G401.6 (cell line): ENCODE results near the gene HMCES.
"Not testable (repeated sequence)": the region's sequence is repeated elsewhere in the genome, so short reads cannot be mapped to it uniquely, and the experiment has no call there.

Source experiments
- FAIRE-seq: peaks from 2 replicates; lab custom pipeline; 2012; peaks lifted over from hg19 to GRCh38; lab: Jason Lieb, UNC

Gene HMCES

GRCh38 chr3:129320825-129321487 lies 42.3 kb downstream of the HMCES start:
- FAIRE-seq, result no peak

DNA sequence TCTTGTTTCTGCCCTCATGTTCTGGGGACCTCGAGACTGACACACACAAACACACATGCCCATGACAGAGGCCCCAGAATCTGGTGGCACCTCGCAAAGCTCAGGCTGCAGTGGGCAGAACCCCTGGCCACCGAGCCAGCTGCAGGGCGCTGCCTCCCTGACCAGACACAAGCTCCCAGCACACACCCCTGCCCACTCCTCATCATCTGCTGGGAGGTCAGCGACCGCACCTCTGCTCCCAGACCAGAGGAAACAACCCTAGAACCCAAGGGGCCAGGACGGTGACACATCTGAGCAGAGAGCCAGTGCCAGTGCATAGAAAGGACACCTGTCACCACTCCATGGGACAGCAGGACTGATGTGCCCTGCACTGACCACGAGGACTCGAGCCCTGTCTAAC lies 43.2 kb downstream of the HMCES start:
- FAIRE-seq, result no peak

DNA sequence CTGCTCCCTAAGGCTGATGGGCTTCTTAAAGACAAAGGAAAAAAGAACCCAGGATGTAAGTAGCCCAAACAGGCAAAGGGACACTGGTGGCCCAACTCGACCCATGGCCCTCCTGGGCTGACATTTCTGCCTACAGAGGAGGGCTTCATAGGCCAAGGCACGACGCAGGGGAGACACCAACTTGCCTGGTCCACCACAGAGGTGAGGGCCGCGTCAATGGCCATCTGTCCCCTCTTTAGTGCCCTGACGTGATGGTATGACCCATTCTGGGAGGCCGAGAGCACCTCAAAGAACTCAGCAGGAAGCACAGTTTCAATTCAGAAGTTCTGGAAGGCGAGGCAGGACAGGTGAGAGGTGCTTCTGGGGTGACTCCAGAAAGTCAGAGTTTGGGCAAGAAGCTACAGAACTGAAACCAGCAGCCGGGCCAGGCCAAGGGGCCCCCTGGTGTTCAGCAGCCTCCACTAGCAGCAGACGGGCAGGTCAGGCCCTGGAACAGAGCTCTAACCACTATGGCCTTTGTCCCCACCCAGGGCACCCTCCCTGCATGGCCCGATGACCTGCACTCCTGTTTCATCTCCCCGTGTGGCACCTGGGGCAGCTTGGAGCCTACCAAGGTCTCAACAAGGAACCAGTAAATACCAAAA lies 45.1 kb downstream of the HMCES start:
- FAIRE-seq, result no peak

DNA sequence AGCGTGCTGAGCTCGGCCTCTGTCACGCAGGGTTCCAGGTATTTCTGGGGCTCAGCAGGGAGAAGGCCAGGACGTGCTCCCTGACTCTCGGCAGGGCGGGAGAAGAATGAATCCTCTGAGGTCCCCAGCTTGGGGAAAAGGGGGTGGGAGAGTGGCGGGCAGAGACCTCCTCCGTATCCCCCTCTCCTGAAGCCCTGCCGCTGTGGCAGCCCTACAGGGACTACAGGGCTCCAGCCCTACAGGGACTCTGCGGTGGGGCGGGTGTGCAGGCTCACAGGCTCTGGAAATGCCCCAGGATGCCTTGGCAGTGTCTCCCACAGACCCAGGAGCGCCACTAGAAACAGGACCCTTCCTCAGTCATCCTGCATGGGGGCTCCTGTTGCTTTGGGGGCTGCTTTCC lies 46.2 kb downstream of the HMCES start:
- FAIRE-seq, result no peak

GRCh38 chr3:129325383-129325782 lies 46.7 kb downstream of the HMCES start:
- no peak for FAIRE-seq

DNA sequence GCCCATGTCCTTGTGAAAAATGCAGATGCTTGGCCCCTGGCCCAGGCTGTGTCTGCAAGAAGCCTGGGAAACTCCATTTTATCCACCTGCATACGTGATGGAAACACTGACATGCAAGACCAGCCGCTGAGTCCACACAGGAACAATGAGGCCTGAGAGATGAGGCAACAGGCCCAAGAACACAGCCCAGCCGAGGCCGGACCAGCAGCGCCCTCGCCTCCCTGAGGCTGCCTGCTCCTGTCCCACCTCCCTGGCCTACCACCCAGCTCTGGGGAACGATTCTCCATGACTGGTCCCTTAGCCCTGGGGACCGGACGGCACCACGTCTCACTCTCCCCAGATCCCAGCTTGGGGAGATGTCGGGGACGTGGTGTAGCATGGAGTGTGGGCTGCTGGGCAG lies 47.5 kb downstream of the HMCES start:
- FAIRE-seq, result no peak

DNA sequence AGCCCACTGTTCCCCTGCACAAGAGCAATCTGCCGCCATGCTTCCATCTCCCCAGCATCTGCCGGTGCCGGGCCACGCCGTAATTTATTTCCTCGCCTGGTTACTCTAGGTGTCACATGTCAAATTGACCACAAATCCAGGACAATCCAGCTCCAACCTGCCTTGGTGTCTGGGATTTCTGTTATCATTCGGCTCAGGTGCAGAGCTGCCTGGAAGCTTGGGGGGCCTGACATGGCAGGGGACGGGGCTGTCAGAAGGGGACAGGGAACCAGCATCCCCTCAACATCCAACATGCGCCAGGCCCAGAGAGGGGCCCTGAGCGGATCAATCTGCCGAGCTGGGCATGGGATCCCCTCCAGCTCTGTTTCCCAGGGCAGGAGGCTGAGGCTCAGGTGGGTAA lies 47.9 kb downstream of the HMCES start:
- no peak for FAIRE-seq

GRCh38 chr3:129327510-129327909 lies 48.8 kb downstream of the HMCES start:
- no peak for FAIRE-seq

DNA sequence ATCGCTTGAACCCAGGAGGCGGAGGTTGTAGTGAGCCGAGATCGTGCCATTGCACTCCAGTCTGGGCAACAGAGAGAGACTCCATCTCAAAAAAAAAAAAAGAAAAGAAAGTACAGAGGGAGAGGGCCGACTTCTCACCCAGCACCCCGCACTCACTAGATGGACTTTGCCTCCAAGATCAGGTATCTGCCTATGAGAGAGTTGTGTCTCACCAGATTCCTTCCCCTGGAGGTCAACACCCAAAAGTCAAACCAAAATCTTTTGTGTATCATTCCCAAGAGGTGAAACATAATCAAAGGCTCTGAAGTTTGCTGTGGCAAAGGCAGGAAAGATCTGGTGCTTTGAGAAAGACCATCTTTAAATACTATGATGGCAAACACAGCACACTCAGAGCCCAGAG lies 51.2 kb downstream of the HMCES start:
- no peak for FAIRE-seq

GRCh38 chr3:129330409-129330808 lies 51.7 kb downstream of the HMCES start:
- no peak for FAIRE-seq

GRCh38 chr3:129333891-129334290 lies 55.2 kb downstream of the HMCES start:
- no peak for FAIRE-seq

GRCh38 chr3:129336093-129336706 lies 57.5 kb downstream of the HMCES start:
- no peak for FAIRE-seq

GRCh38 chr3:129337719-129338118 lies 59.0 kb downstream of the HMCES start:
- FAIRE-seq, result not testable (repeated sequence)

GRCh38 chr3:129339186-129339585 lies 60.5 kb downstream of the HMCES start:
- FAIRE-seq, result not testable (repeated sequence)

GRCh38 chr3:129339833-129340232 lies 61.2 kb downstream of the HMCES start:
- FAIRE-seq, result not testable (repeated sequence)

GRCh38 chr3:129341331-129342141 lies 62.9 kb downstream of the HMCES start:
- no peak for FAIRE-seq

DNA sequence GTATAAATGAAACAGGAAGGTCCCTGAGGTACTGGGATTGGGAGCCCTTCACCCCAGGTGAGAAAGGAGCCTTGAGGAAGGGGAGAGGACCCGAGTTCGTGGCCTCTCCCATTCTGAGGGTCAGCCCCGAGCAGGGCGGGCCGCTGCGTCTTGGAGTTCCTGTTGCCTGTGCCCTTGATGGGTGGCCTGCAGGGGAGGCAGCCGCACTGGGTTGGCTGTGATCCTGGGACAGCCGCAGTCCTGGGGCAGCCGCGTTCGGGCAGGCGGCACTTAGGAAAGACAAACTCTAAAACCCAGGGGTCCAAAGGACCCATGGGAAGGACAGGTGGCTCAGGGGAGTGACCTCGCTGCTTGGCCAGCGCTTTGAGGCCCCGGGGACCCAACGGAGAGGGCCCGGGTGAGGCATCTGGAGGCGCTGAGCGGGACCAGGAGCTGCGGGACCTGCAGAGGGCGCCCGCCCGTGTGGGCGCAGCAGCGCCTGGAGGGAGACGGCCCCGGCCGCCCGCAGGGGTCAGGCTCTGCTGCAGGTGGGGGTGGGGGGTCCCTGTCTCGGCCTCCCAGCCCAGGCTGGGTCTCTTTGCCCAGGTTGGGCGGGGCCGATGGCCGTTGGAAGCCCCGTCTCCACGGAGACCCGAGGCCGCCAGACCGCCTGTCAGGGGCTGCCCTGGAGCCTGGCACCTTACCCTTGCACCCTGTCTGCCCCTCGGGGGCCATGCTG lies 65.1 kb downstream of the HMCES start:
- FAIRE-seq, result no peak

DNA sequence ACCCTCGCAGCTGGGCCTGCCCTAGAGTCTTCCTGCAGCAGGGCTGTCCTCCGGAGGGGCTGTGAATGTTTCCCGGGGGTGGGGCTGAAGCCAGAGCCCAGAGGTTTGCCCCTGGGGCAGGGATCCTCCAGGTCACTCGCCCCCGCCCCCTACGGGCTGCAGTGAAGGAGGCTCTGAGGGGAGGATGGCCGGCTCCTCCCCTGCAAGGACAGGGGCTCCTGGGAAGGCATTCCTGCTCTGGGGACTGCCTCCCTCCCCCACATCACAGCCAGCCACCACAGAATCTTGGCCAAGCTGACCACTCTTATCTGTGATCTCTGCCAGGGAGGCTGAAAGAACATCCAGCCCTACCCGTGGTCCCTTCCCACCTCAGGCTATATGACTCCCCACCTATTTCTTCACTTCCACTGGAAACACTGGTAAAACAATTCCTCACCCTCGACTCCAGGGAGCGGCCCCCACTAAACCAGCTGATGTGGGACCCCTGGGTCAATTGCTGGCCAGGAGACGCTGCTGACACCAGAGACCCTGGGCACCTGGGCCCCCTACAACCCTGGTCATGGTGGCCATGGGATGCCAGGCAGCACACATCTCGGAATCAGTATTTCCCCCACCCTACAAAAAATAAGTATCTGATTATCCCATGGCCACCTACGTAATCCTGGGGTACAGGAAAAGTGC lies 66.0 kb downstream of the HMCES start:
- FAIRE-seq, result no peak

DNA sequence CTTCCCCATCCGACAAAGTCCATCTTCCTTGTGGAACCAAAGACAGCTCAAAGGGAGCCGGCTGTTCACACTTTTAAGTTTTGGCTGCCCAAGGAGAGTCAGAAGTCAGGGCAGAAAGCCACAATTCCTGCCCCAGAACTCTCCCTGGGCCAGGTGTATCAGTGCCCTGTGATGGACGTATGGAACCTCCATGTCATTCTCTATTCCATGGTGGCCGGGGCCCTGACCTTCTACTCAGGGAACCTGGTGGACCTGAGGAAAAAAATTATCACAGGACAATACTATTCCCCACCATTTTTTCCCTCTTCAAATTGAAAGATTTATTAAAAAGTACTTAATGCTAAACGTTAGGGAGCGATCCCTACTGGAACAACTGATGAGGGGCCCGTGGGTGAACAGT lies 66.6 kb downstream of the HMCES start:
- no peak for FAIRE-seq

GRCh38 chr3:129345971-129346370 lies 67.3 kb downstream of the HMCES start:
- no peak for FAIRE-seq

DNA sequence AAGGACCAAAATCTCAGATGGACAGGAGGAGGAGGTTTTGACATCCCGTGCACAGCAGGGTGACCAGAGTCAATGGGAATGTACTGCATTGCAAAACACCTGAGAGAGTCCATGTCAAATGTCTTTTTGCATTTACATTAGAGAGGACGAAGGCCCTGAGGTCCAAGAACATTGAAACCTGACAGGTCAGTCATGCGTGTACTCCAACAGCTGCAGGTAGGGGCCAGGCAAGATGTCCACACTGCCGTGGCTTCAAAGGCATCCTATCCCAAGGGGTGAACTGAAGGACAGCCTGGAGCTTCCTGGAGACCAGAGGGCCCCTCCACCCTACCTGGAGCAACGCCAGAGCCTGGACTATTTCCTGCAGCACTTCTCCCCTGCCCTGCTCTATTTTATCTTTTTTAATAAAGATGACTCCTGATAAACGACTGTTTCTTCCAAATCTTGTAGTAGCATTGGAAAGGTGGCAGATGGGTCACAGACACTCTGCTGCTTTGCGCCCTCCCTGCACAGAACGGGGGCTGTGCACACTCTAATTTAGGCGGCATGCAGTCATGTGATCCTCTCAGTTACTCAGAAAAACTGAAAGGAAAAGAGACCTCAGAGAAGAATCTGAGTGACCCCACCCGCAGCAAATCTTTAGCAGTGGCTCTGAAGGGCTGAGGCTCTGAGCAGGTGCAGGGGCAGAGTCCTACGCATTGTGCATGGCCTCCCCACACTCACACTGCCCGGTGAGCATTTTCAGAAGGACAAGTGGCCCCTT lies 68.2 kb downstream of the HMCES start:
- no peak for FAIRE-seq
